Smooth muscle cell (in vitro differentiated cells): ENCODE measurements around the gene C22orf23. TPM values are rescaled to one million over a fixed set of nuclear protein-coding genes. Genes with fewer than 3 reads are reported as not detected.

Experiments used
- DNase-seq: peaks from one replicate; lab custom pipeline; 2025; ENCODE audit not compliant: unreplicated experiment; lab: John Stamatoyannopoulos, UW
- H2AFZ ChIP-seq: fragments of 200-600 bp; sonication (generic); 2 replicates; pipeline ENCODE4 v1.6.0; 2016; ENCODE audit warnings: antibody characterized with exemption, low read depth, mild to moderate bottlenecking
- H3F3A ChIP-seq: fragments of 200-600 bp; sonication (generic); 2 replicates; pipeline ENCODE4 v1.6.0; 2017; ENCODE audit warnings: antibody characterized with exemption, low read depth
- H3K27ac ChIP-seq: fragments of 200-600 bp; sonication (generic); 2 replicates; pipeline ENCODE4 v1.5.1; 2016; ENCODE audit warnings: low read depth, mild to moderate bottlenecking
- H3K27me3 ChIP-seq: fragments of 200-600 bp; sonication (generic); 2 replicates; pipeline ENCODE4 v1.6.1; 2016; ENCODE audit warnings: low read depth, mild to moderate bottlenecking
- H3K36me3 ChIP-seq: fragments of 200-600 bp; sonication (generic); 2 replicates; pipeline ENCODE4 v1.5.1; 2016; ENCODE audit warnings: low read depth
- H3K4me1 ChIP-seq: fragments of 200-600 bp; sonication (generic); 2 replicates; pipeline ENCODE4 v1.5.1; 2016; ENCODE audit warnings: low read depth
- H3K4me2 ChIP-seq: fragments of 200-600 bp; sonication (generic); 2 replicates; pipeline ENCODE4 v1.6.0; 2016; ENCODE audit warnings: mild to moderate bottlenecking
- H3K4me3 ChIP-seq: fragments of 200-600 bp; sonication (generic); 2 replicates; pipeline ENCODE4 v1.5.1; 2016; ENCODE audit warnings: mild to moderate bottlenecking
- H3K79me2 ChIP-seq: fragments of 200-600 bp; sonication (generic); 2 replicates; pipeline ENCODE4 v1.6.0; 2016; ENCODE audit warnings: low read depth, mild to moderate bottlenecking
- H3K9ac ChIP-seq: fragments of 200-600 bp; sonication (generic); 2 replicates; pipeline ENCODE4 v1.6.0; 2016; ENCODE audit warnings: low read depth
- H3K9me3 ChIP-seq: fragments of 200-600 bp; sonication (generic); replicated peaks from 2 replicates; pipeline ENCODE4 v1.5.1; 2016; ENCODE audit warnings: low read depth
- H4K20me1 ChIP-seq: fragments of 200-600 bp; sonication (generic); 2 replicates; pipeline ENCODE4 v1.6.0; 2016; ENCODE audit warnings: low read depth
- WGBS: methylation state at CpG from one replicate; pipeline ENCODE4 v1.1.7; 2016; ENCODE audit warnings: low lambda C conversion rate; 5-methylcytosine and 5-hydroxymethylcytosine counted together
- polyA plus RNA-seq: library from polyadenylated mRNA; unstranded; fragments of >200 nt; fragmentation: Nextera tagmentation; extraction: Ambion mirVana; gene quantifications from 2 replicates; pipeline ENCODE4 v1.2.1, GENCODE V29; 2016
- total RNA-seq: library from RNA; depleted of rRNA; stranded (reverse); fragments of >200 nt; gene quantifications from 2 replicates; pipeline ENCODE4 v1.2.3, GENCODE V29; 2014
- TF ChIP-seq, protein P1 (sequence below): fragments of 200-600 bp; sonication (generic); IDR thresholded peaks from 2 replicates; pipeline ENCODE4 v1.5.1; 2017; ENCODE audit warnings: borderline replicate concordance, mild to moderate bottlenecking, antibody characterized with exemption; ENCODE audit not compliant: insufficient read depth, poor library complexity, severe bottlenecking

Gene C22orf23
- total and polyA plus RNA-seq, 2 experiments from 2014 or later, result 0.18 to 2.4 TPM

DNA sequence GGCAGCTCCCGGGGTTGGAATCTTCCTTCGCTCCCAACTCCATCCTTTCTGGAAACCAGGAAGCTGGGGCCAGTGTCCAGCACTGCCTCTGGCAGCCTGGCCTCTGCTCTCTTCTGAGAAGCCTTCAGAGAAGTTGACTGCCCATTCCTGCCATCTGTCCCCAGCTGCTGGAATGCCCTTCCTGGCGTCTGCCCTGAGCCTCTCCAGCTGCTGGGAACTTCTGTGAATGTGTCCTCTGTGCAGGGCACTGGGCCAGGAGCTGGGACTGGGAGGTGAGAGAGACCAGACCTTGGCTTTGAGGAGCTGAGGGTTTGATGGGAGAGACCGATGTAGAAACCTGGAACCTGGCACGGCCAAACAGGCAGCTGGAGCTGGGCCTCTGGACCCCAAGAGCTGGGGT, 36.9 kb upstream of the C22orf23 start:
- TF ChIP-seq, protein P1, sequence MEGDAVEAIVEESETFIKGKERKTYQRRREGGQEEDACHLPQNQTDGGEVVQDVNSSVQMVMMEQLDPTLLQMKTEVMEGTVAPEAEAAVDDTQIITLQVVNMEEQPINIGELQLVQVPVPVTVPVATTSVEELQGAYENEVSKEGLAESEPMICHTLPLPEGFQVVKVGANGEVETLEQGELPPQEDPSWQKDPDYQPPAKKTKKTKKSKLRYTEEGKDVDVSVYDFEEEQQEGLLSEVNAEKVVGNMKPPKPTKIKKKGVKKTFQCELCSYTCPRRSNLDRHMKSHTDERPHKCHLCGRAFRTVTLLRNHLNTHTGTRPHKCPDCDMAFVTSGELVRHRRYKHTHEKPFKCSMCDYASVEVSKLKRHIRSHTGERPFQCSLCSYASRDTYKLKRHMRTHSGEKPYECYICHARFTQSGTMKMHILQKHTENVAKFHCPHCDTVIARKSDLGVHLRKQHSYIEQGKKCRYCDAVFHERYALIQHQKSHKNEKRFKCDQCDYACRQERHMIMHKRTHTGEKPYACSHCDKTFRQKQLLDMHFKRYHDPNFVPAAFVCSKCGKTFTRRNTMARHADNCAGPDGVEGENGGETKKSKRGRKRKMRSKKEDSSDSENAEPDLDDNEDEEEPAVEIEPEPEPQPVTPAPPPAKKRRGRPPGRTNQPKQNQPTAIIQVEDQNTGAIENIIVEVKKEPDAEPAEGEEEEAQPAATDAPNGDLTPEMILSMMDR, result no peak
- no peak for DNase-seq
- 91% methylated on average over 5 of the region's 5 CpGs for WGBS
- H3F3A ChIP-seq, result no peaks in the 10 kb centered on the region
- peaks cover under 1% of the 10 kb centered on the region for H3K27me3 ChIP-seq
- no peak overlapping the region for H3K4me2 ChIP-seq
- no peak overlapping the region for H2AFZ ChIP-seq
- H3K36me3 ChIP-seq, result no peaks in the 10 kb centered on the region
- no peaks in the 10 kb centered on the region for H3K79me2 ChIP-seq
- no peak overlapping the region for H3K4me3 ChIP-seq
- H4K20me1 ChIP-seq, result no peaks in the 10 kb centered on the region
- no peak overlapping the region for H3K9ac ChIP-seq
- H3K9me3 ChIP-seq, result no peaks in the 10 kb centered on the region
- H3K4me1 ChIP-seq, result no peaks in the 10 kb centered on the region
- H3K27ac ChIP-seq, result no peak overlapping the region

DNA sequence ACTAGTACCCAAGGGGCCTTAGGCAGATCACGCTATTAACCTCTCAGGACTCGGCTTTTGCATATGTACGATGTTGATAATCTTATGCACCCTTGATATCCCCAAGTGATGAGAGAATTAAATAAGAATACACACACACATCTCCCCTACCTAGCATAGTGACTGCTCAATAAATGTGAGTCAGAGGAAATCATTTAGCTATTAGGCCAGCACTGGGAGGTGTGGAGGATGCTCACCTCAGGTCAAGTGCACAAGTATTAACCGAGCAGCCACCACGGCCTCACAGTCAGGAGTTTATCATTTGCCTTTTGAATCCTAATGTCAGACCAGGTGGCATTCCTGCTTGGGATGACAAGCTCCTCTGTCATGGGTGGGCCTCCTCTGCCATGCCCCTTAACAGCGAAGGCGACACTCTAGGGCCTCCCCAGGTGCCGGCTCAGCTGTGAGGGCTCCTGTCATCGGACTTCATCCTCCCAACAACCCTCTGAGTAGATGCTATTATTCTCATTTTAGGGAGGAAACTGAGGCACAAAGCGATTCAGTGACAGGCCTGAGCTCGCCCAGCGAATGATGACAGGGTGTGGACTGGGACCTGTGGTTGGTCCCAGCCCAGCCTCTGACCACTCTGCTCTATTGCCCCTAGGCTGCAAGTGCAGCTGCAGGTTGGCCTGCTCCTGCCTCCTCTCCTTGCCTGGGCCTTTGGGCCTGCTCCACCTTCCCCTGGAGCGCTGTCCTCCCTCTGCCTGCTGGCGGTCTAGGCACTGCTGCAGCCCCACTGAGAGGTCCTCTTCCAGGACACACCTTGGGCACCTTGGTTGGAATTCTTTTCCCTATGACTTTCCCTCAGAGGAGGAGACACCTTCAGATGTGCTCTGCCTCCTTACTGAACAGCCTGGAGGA, 36.0 kb upstream of the C22orf23 start:
- Histone ChIP-seq H3K79me2 (no peaks in the 10 kb centered on the region), H3K27ac (no peak overlapping the region), H3K4me1 (no peaks in the 10 kb centered on the region), H2AFZ (no peak overlapping the region), H3K4me3 (no peak overlapping the region), H3K9ac (no peak overlapping the region), H4K20me1 (peaks cover under 1% of the 10 kb centered on the region), H3K27me3 (peaks cover 9% of the 10 kb centered on the region), H3K36me3 (no peaks in the 10 kb centered on the region), H3F3A (no peaks in the 10 kb centered on the region), H3K4me2 (no peak overlapping the region), H3K9me3 (no peaks in the 10 kb centered on the region)
- no peak for DNase-seq
- WGBS, result 96% methylated on average over 14 of the region's 14 CpGs
- TF ChIP-seq, protein P1, result no peak

DNA sequence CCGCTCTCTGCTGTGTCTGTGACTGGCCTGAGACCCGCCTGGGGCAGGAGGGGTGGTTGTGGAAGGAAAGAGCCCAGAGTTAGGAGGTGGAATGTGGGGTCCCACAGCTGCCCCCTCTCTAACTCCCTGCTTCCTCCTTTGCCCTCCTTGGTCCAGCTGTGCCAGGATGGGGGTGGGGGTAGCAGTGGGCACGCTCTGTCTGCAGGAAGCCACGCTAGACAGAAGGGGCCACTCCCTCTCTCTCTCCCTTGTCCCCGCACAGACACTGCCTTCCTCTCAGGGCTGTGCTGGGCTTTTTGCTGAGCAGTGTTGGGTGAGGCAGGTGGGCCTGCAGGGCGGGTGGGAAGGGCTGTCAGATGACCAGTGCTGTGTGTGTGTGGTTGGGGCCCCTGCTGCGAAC, 33.0 kb upstream of the C22orf23 start:
- Histone ChIP-seq H3K9ac (no peak overlapping the region), H3K27ac (no peak overlapping the region), H3K36me3 (no peaks in the 10 kb centered on the region), H3K9me3 (no peaks in the 10 kb centered on the region), H3K4me2 (no peak overlapping the region), H2AFZ (no peak overlapping the region), H3K79me2 (no peaks in the 10 kb centered on the region), H3K4me1 (no peaks in the 10 kb centered on the region), H4K20me1 (peaks cover 29% of the 10 kb centered on the region), H3K27me3 (peaks cover 39% of the 10 kb centered on the region), H3K4me3 (no peak overlapping the region), H3F3A (no peaks in the 10 kb centered on the region)
- DNase-seq, result no peak
- TF ChIP-seq, protein P1, result no peak
- 93% methylated on average over 7 of the region's 7 CpGs for WGBS
